CD8-positive, alpha-beta memory T cell (primary cell): ENCODE measurements around the gene RD3L. TPM values are rescaled to one million over a fixed set of nuclear protein-coding genes. Genes with fewer than 3 reads are reported as not detected.
"Not testable (repeated sequence)": the region's sequence is repeated elsewhere in the genome, so short reads cannot be mapped to it uniquely, and the experiment has no call there.

Source experiments
- CTCF ChIA-PET: fragments of 350-600 bp; sonication (Branson Sonifier 250); formaldehyde crosslinking; loops from one replicate; lab custom pipeline; 2021; ENCODE audit warnings: antibody characterized with exemption; lab: Charles Lee
- POLR2A ChIA-PET: fragments of 350-600 bp; sonication (Branson Sonifier 250); formaldehyde crosslinking; loops from one replicate; lab custom pipeline; 2021; ENCODE audit warnings: antibody characterized with exemption; lab: Charles Lee
- DNase-seq, 5 donors: peaks; one replicate each; pipeline versions ENCODE4 v3.0.0 to v3.0.0-alpha.2; 2020 to 2022; ENCODE audit warnings: mixed read lengths in 1 of 5
- H3K27ac ChIP-seq: one replicate; pipeline ENCODE4 v1.7.0; 2013; ENCODE audit warnings: low read depth, mild to moderate bottlenecking, low read length, moderate library complexity
- H3K27me3 ChIP-seq: 2 replicates; pipeline ENCODE4 v1.7.0; 2013; ENCODE audit warnings: low read length, mild to moderate bottlenecking; ENCODE audit not compliant: insufficient read depth, poor library complexity, severe bottlenecking
- H3K36me3 ChIP-seq: 2 replicates; pipeline ENCODE4 v1.7.0; 2013; ENCODE audit warnings: mild to moderate bottlenecking, low read length, moderate library complexity; ENCODE audit not compliant: insufficient read depth
- H3K4me1 ChIP-seq: 2 replicates; pipeline ENCODE4 v1.7.0; 2013; ENCODE audit warnings: mild to moderate bottlenecking, low read length, moderate library complexity; ENCODE audit not compliant: insufficient read depth
- H3K4me3 ChIP-seq: 2 replicates; pipeline ENCODE4 v1.7.0; 2013; ENCODE audit warnings: mild to moderate bottlenecking, low read length
- H3K9me3 ChIP-seq: 2 replicates; pipeline ENCODE4 v1.7.0; 2013; ENCODE audit warnings: mild to moderate bottlenecking, low read length
- H3K27ac Mint-ChIP-seq, 8 donors: one replicate each; pipeline ENCODE4 v1.8.0; 2020 to 2021; ENCODE audit warnings: mixed read lengths in 8 of 8, mild to moderate bottlenecking in 6 of 8, inconsistent platforms in 3 of 8, moderate library complexity in 3 of 8
- H3K27me3 Mint-ChIP-seq, 2 donors: one replicate each; pipeline ENCODE4 v1.8.0; 2020 to 2021; ENCODE audit warnings: mixed read lengths in 2 of 2, mild to moderate bottlenecking in 1 of 2, moderate library complexity in 1 of 2
- H3K36me3 Mint-ChIP-seq, 3 donors: one replicate each; pipeline ENCODE4 v1.8.0; 2020 to 2021; ENCODE audit warnings: mixed read lengths in 3 of 3, inconsistent platforms in 1 of 3, mild to moderate bottlenecking in 1 of 3
- H3K4me1 Mint-ChIP-seq, 3 donors: one replicate each; pipeline ENCODE4 v1.8.0; 2020 to 2021; ENCODE audit warnings: mixed read lengths in 3 of 3, inconsistent platforms in 1 of 3, mild to moderate bottlenecking in 1 of 3
- H3K4me3 Mint-ChIP-seq, 7 donors: one replicate each; pipeline ENCODE4 v1.8.0; 2020 to 2021; ENCODE audit warnings: mixed read lengths in 7 of 7, mild to moderate bottlenecking in 6 of 7, moderate library complexity in 4 of 7, inconsistent platforms in 2 of 7
- H3K9me3 Mint-ChIP-seq, 5 donors: one replicate each; pipeline ENCODE4 v1.8.0; 2020 to 2022; ENCODE audit warnings: mixed read lengths in 5 of 5, mild to moderate bottlenecking in 3 of 5, moderate library complexity in 2 of 5, inconsistent platforms in 1 of 5
- polyA plus RNA-seq: library from polyadenylated mRNA; unstranded; fragments of 300-500 nt; fragmentation: Illumina TruSeq; gene quantifications from one replicate; pipeline ENCODE4 v1.2.3, GENCODE V29; 2021
- total RNA-seq, 2 experiments: library from RNA; stranded (reverse); gene quantifications; one replicate each; pipeline ENCODE4 v1.2.3, GENCODE V29; 2021

Gene RD3L
- total and polyA plus RNA-seq, 3 experiments from 2014 or later: not detected

GRCh38 chr14:103923863-103924262, 18.5 kb downstream of the RD3L start:
- H3K27ac ChIP-seq: no peak overlapping the region
- H3K27me3 ChIP-seq: no peaks in the 10 kb centered on the region
- ChIA-PET POLR2A (no interaction called here), CTCF (interaction anchor here (2.0 kb wide), 1 partner anchor 23 kb away, joined by 4 read pairs; no protein-coding TSS in a partner anchor)
- no peak for DNase-seq
- Mint-ChIP-seq H3K36me3 (peaks cover 0 to 3% (median 0%) of the 10 kb centered on the region in 3 donors), H3K9me3 (no peaks in the 10 kb centered on the region), H3K27ac (peak overlapping the region in 1 of 8 donors; percentile 48), H3K27me3 (peaks cover 8% of the 10 kb centered on the region in 2 donors), H3K4me1 (peaks cover 9 to 13% (median 12%) of the 10 kb centered on the region in 3 donors), H3K4me3 (peak overlapping the region in 2 of 7 donors; percentile 21 to 32)
- peaks cover 10% of the 10 kb centered on the region for H3K4me1 ChIP-seq
- no peaks in the 10 kb centered on the region for H3K36me3 ChIP-seq
- H3K4me3 ChIP-seq: no peak overlapping the region
- H3K9me3 ChIP-seq: no peaks in the 10 kb centered on the region

DNA sequence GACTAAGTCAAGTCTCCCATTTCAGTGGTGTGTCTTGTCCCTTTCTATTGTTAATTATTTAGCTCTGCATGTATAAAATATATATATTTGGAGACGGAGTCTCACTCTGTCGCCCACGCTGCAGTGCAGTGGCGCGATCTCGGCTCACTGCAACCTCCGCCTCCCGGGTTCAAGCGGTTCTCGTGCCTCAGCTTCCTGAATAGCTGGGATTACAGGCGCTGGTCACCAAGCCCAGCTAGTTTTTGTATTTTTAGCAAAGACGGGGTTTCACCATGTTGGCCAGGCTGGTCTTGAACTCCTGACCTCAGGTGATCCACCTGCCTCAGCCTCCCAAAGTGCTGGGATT, 20.5 kb downstream of the RD3L start:
- H3K36me3 ChIP-seq, DNase-seq, H3K9me3 ChIP-seq, H3K9me3 Mint-ChIP-seq, H3K27me3 Mint-ChIP-seq, POLR2A ChIA-PET, H3K27me3 ChIP-seq, H3K27ac ChIP-seq: not testable (repeated sequence)
- peak overlapping the region; percentile 47 for H3K4me3 ChIP-seq
- peaks cover 13% of the 10 kb centered on the region for H3K4me1 ChIP-seq
- peak overlapping the region in 6 of 7 donors; percentile 88 to 91 (median 89) for H3K4me3 Mint-ChIP-seq
- H3K36me3 Mint-ChIP-seq: peaks cover 0 to 16% (median 0%) of the 10 kb centered on the region in 3 donors
- peaks cover 11 to 25% (median 24%) of the 10 kb centered on the region in 3 donors for H3K4me1 Mint-ChIP-seq
- CTCF ChIA-PET: interaction anchor here (0.9 to 2.9 kb wide), 5 partner anchors 10 to 116 kb away, joined by 4 to 9 read pairs (median 6); no protein-coding TSS in a partner anchor
- H3K27ac Mint-ChIP-seq: peak overlapping the region in 3 of 8 donors; percentile 46 to 64 (median 60)

DNA sequence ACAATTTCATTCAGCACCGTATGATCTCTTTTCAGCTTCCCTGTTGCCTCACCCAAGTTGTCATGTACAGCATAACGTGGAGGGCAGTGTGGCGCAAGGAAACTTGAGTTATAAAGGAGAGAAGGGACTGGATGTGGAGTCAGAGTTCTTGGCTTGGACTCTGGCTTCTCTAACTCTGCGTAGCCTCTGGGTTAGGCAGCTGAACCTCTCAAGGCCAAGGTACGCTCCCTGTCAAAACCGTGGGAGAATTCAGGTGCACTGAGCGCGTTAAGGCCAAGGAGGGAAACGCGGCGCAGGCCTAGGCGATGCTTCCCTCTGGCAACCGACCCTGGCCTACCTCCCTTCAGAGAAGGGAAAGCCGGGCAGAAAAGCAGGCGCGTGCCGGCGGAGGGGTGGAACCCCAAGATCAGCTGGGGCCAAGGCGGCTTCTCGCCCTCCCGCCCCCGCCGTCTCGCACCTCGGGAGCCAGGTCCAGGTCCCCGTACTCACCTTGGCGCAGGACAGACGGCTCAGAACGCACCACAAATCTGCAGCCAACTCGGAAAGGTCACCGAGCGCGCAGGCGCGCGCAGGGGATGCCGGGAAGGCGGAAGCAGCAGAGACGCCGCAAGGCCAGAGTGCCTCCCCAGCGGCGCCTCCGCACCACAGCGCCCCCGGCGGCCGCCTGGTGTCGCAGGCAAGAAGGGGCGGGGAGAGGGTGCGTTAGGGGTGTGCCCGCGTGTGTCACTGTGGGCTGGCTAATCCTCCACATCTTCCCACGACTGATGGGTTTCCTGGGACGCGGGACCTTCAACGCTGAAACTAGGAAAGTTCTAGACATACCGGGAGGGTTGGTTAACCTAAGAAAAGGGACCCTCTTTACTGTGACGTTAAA, 21.1 kb downstream of the RD3L start:
- peaks cover 13% of the 10 kb centered on the region for H3K4me1 ChIP-seq
- peak overlapping the region; percentile 88 to 91 (median 89) for H3K4me3 Mint-ChIP-seq
- peak; percentile 93 to 96 (median 95) for DNase-seq
- peaks cover 0 to 20% (median 0%) of the 10 kb centered on the region in 3 donors for H3K36me3 Mint-ChIP-seq
- no peaks in the 10 kb centered on the region for H3K9me3 Mint-ChIP-seq
- no peaks in the 10 kb centered on the region for H3K27me3 ChIP-seq
- ChIA-PET POLR2A (no interaction called here), CTCF (interaction anchor here (0.9 to 3.5 kb wide), 8 partner anchors 10 to 121 kb away, joined by 3 to 29 read pairs (median 6); no protein-coding TSS in a partner anchor)
- H3K4me3 ChIP-seq: peak overlapping the region; percentile 95
- peaks cover 13 to 31% (median 26%) of the 10 kb centered on the region in 3 donors for H3K4me1 Mint-ChIP-seq
- peak overlapping the region; percentile 64 to 93 (median 87) for H3K27ac Mint-ChIP-seq
- peak overlapping the region; percentile 66 for H3K27ac ChIP-seq
- H3K27me3 Mint-ChIP-seq: peaks cover 5 to 8% of the 10 kb centered on the region in 2 donors
- peaks cover 1% of the 10 kb centered on the region for H3K36me3 ChIP-seq
- H3K9me3 ChIP-seq: no peaks in the 10 kb centered on the region

DNA sequence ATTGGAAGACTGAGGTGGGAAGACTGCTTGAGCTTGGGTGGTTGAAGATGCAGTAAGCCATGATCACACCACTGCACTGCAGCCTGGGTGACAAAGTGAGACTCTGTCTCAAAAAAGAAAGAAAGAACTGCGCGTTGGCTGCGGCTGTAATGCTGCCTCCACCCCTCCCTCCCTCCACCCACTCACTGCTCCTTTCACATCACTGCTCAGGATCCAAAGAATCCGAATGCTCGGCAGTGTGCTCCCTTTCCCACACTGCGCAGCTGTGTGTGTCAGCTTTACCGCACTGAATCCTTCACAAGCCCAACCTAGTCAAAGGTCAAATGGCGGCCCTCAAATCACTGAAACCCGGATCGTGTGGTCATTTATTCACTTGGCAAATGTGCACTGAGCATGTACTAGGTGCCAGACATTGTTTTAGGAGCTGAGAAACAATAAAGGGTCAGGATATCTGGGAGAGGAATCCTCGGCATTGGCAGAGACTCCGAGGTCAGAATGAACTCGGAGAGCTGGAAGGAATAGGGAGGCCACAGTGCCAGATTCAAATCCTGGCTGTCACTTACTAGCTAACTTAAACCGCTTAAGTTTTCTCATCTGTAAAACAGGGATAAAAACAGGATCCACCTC, 25.6 kb downstream of the RD3L start:
- no peak overlapping the region for H3K27ac ChIP-seq
- no peaks in the 10 kb centered on the region for H3K9me3 Mint-ChIP-seq
- H3K4me3 ChIP-seq: no peak overlapping the region
- POLR2A ChIA-PET: interaction anchor here (0.7 kb wide), 1 partner anchor 111 kb away, joined by 3 read pairs; no protein-coding TSS in a partner anchor
- peaks cover 19% of the 10 kb centered on the region for H3K36me3 ChIP-seq
- peak overlapping the region in 2 of 8 donors; percentile 26 to 39 for H3K27ac Mint-ChIP-seq
- H3K9me3 ChIP-seq: no peaks in the 10 kb centered on the region
- H3K4me1 ChIP-seq: peaks cover 11% of the 10 kb centered on the region
- H3K4me3 Mint-ChIP-seq: no peak overlapping the region
- CTCF ChIA-PET: interaction anchor here (1.0 to 1.6 kb wide), 4 partner anchors 15 to 108 kb away, joined by 3 to 7 read pairs (median 3); no protein-coding TSS in a partner anchor
- H3K36me3 Mint-ChIP-seq: peaks cover 0 to 57% (median 3%) of the 10 kb centered on the region in 3 donors
- no peaks in the 10 kb centered on the region for H3K27me3 ChIP-seq
- H3K4me1 Mint-ChIP-seq: peaks cover 20 to 40% (median 26%) of the 10 kb centered on the region in 3 donors
- H3K27me3 Mint-ChIP-seq: no peaks in the 10 kb centered on the region
- DNase-seq: no peak

- Histone ChIP-seq H3K27me3 (no peaks in the 10 kb centered on the region), H3K4me3 (no peak overlapping the region), H3K36me3 (peaks cover 19% of the 10 kb centered on the region), H3K4me1 (peaks cover 8% of the 10 kb centered on the region), H3K27ac (no peak overlapping the region), H3K9me3 (no peaks in the 10 kb centered on the region)
- CTCF ChIA-PET: interaction anchor here (1.4 to 1.6 kb wide), 2 partner anchors 14 to 107 kb away, joined by 3 to 7 read pairs; no protein-coding TSS in a partner anchor
- Mint-ChIP-seq H3K4me1 (peaks cover 15 to 35% (median 22%) of the 10 kb centered on the region in 3 donors), H3K4me3 (peak overlapping the region in 1 of 7 donors; percentile 44), H3K27me3 (no peaks in the 10 kb centered on the region), H3K36me3 (peaks cover 0 to 59% (median 3%) of the 10 kb centered on the region in 3 donors), H3K9me3 (no peaks in the 10 kb centered on the region), H3K27ac (peak overlapping the region in 5 of 8 donors; percentile 19 to 70 (median 39))
- DNase-seq: no peak
- POLR2A ChIA-PET: no interaction called here
Observed at GRCh38 chr14:103915616-103916015, 26.7 kb downstream of the RD3L start.

- Histone ChIP-seq H3K4me3 (no peak overlapping the region), H3K36me3 (peaks cover 16% of the 10 kb centered on the region), H3K9me3 (no peaks in the 10 kb centered on the region), H3K27me3 (no peaks in the 10 kb centered on the region), H3K4me1 (peaks cover 22% of the 10 kb centered on the region), H3K27ac (no peak overlapping the region)
- H3K36me3 Mint-ChIP-seq: peaks cover 0 to 43% (median 6%) of the 10 kb centered on the region in 3 donors
- H3K4me3 Mint-ChIP-seq: no peak overlapping the region
- ChIA-PET CTCF (interaction anchor here (1.0 to 5.6 kb wide), 10 partner anchors 9 to 113 kb away, joined by 3 to 56 read pairs (median 7); a partner anchor contains a TSS), POLR2A (no interaction called here)
- peaks cover 23 to 30% (median 24%) of the 10 kb centered on the region in 3 donors for H3K4me1 Mint-ChIP-seq
- no peak for DNase-seq
- H3K27ac Mint-ChIP-seq: peak overlapping the region in 1 of 8 donors; percentile 22
- H3K9me3 Mint-ChIP-seq: no peaks in the 10 kb centered on the region
- H3K27me3 Mint-ChIP-seq: no peaks in the 10 kb centered on the region
Observed at GRCh38 chr14:103910984-103911383, 31.3 kb downstream of the RD3L start.

DNA sequence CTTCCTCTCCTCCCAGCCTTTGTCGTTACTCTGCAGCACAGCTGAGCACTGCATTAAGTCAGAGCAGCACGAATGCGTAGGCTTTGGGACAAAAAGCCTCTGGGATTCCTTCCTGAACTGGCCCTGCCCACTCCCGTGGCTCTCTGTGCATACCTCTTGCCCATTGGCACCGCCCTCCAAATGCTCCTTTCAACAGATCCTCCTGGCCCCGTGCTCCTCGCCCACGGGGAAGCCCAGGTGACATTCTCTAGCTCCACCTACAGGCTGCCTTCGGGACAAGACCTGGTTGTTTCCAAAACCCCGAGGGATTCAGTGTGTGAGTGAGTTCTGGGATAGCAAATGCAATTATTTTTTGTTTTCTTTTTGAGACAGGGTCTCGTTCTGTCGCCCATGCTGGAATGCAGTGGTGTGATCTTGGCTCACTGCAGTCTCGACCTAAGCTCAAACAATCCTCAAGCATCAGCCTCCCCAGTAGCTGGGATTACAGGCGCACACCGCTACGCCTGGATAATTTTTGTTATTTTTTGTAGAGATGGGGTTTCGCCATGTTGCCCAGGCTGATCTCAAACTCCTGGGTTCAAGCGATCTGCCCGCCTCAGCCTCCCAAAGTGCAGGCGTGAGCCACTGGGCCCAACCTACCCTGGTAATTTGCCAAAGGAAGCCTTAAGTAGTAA, 31.9 kb downstream of the RD3L start:
- Histone ChIP-seq H3K4me3 (peak overlapping the region; percentile 36), H3K27ac (no peak overlapping the region), H3K4me1 (peaks cover 22% of the 10 kb centered on the region), H3K9me3 (no peaks in the 10 kb centered on the region), H3K27me3 (no peaks in the 10 kb centered on the region), H3K36me3 (peaks cover 12% of the 10 kb centered on the region)
- Mint-ChIP-seq H3K27ac (peak overlapping the region; percentile 22 to 89 (median 80)), H3K27me3 (no peaks in the 10 kb centered on the region), H3K4me1 (peaks cover 20 to 28% (median 23%) of the 10 kb centered on the region in 3 donors), H3K9me3 (no peaks in the 10 kb centered on the region), H3K4me3 (peak overlapping the region; percentile 28 to 85 (median 82)), H3K36me3 (peaks cover 0 to 38% (median 6%) of the 10 kb centered on the region in 3 donors)
- CTCF ChIA-PET: interaction anchor here (0.7 to 5.6 kb wide), 12 partner anchors 9 to 113 kb away, joined by 3 to 56 read pairs (median 6); a partner anchor contains a TSS
- DNase-seq: peak; percentile 56 to 79 (median 64)
- POLR2A ChIA-PET: interaction anchor here (0.8 to 1.0 kb wide), 3 partner anchors 10 to 102 kb away, joined by 3 to 6 read pairs (median 3); no protein-coding TSS in a partner anchor
